ENCODE measurements around the gene MAZ.

DNA sequence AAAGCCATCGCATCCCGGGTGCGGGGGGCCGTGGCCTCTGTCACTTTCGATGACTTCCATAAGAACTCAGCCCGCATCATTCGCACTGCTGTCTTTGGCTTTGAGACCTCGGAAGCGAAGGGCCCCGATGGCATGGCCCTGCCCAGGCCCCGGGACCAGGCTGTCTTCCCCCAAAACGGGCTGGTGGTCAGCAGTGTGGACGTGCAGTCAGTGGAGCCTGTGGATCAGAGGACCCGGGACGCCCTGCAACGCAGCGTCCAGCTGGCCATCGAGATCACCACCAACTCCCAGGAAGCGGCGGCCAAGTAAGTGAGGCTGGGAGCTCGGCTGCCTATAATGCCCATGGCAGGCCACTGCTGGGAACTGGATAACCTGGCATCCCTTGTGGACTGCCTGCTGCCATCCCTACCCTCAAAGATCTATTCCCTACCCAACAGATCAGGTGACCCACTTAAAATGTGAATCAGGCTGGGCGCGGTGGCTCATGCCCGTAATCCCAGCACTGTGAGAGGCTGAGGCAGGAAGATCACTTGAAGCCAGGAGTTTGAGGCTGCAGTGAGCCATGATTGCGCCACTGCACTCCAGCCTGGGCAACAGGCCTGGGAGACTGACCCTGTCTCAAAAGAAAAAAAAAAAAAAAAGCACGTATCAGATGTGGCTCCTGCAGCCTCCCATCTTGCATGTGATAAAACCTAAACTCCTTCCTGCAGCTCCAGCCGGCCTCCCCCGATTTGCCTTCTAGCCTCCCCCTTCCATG is 38.4 kb downstream of the MAZ start:
- no peak for TF ChIP-seq POLR2A (IDR thresholded peaks at IDR 0.05)
- TF ChIP-seq, protein P1, sequence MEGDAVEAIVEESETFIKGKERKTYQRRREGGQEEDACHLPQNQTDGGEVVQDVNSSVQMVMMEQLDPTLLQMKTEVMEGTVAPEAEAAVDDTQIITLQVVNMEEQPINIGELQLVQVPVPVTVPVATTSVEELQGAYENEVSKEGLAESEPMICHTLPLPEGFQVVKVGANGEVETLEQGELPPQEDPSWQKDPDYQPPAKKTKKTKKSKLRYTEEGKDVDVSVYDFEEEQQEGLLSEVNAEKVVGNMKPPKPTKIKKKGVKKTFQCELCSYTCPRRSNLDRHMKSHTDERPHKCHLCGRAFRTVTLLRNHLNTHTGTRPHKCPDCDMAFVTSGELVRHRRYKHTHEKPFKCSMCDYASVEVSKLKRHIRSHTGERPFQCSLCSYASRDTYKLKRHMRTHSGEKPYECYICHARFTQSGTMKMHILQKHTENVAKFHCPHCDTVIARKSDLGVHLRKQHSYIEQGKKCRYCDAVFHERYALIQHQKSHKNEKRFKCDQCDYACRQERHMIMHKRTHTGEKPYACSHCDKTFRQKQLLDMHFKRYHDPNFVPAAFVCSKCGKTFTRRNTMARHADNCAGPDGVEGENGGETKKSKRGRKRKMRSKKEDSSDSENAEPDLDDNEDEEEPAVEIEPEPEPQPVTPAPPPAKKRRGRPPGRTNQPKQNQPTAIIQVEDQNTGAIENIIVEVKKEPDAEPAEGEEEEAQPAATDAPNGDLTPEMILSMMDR (IDR thresholded peaks at IDR 0.05): no peak
- TF ChIP-seq POLR2AphosphoS5 (IDR thresholded peaks at IDR 0.05): no peak
